HG02678 (cell line): ENCODE measurements around the gene TEX2.

Experiments used
- ATAC-seq: cut with Tn5 transposase; IDR thresholded peaks from one replicate; pipeline ENCODE4 v1.9.1; 2021; ENCODE audit warnings: mild to moderate bottlenecking, moderate library complexity; ENCODE audit not compliant: unreplicated experiment

TEX2 gene

GRCh38 chr17:64270885-64271284, 7.8 kb upstream of the TEX2 start:
- no peak for ATAC-seq

GRCh38 chr17:64269687-64270649, 6.9 kb upstream of the TEX2 start:
- ATAC-seq, result no peak

- ATAC-seq, result no peak
Measured at GRCh38 chr17:64264891-64265290, 1.8 kb upstream of the TEX2 start.

GRCh38 chr17:64262198-64262999, 661 bp downstream of the TEX2 start:
- peak; percentile 31 for ATAC-seq

- no peak for ATAC-seq
Measured at GRCh38 chr17:64261417-64262145, 1.5 kb downstream of the TEX2 start.

- ATAC-seq, result no peak
Measured at GRCh38 chr17:64260886-64261285, 2.2 kb downstream of the TEX2 start.

- ATAC-seq, result no peak
Measured at GRCh38 chr17:64259922-64260321, 3.1 kb downstream of the TEX2 start.

GRCh38 chr17:64259426-64259825, 3.6 kb downstream of the TEX2 start:
- ATAC-seq, result no peak

- no peak for ATAC-seq
Measured at GRCh38 chr17:64256913-64257807, 5.9 kb downstream of the TEX2 start.

GRCh38 chr17:64255764-64256163, 7.3 kb downstream of the TEX2 start:
- no peak for ATAC-seq

- no peak for ATAC-seq
Measured at GRCh38 chr17:64254755-64255154, 8.3 kb downstream of the TEX2 start.

GRCh38 chr17:64253470-64253869, 9.6 kb downstream of the TEX2 start:
- no peak for ATAC-seq

- ATAC-seq, result no peak
Measured at GRCh38 chr17:64252831-64253230, 10.2 kb downstream of the TEX2 start.

GRCh38 chr17:64250233-64250835, 12.7 kb downstream of the TEX2 start:
- no peak for ATAC-seq

- no peak for ATAC-seq
Measured at GRCh38 chr17:64247836-64248235, 15.2 kb downstream of the TEX2 start.

GRCh38 chr17:64245218-64246145, 17.6 kb downstream of the TEX2 start:
- ATAC-seq, result no peak

- ATAC-seq, result no peak
Measured at GRCh38 chr17:64244165-64244564, 18.9 kb downstream of the TEX2 start.

GRCh38 chr17:64243340-64243739, 19.7 kb downstream of the TEX2 start:
- ATAC-seq, result no peak

GRCh38 chr17:64242633-64243032, 20.4 kb downstream of the TEX2 start:
- no peak for ATAC-seq
